Stomach (tissue), 4 donors: ENCODE measurements around the gene CASS4.

Experiments
- EP300 ChIP-seq: sonication (generic); formaldehyde crosslinking; IDR thresholded peaks from one replicate; pipeline ENCODE4 v1.6.1; 2017; ENCODE audit warnings: antibody characterized with exemption
- TF ChIP-seq, protein P1 (sequence below), 7 experiments: fragments of 450-650 bp in 4 of 7; fragments of 200-600 bp in 3 of 7; sonication (generic) in 3 of 7; IDR thresholded peaks; one replicate each; pipeline ENCODE4 v1.5.1; 2016 to 2019; ENCODE audit warnings: antibody characterized with exemption in 7 of 7, control low read depth in 2 of 7, mild to moderate bottlenecking in 1 of 7

DNA sequence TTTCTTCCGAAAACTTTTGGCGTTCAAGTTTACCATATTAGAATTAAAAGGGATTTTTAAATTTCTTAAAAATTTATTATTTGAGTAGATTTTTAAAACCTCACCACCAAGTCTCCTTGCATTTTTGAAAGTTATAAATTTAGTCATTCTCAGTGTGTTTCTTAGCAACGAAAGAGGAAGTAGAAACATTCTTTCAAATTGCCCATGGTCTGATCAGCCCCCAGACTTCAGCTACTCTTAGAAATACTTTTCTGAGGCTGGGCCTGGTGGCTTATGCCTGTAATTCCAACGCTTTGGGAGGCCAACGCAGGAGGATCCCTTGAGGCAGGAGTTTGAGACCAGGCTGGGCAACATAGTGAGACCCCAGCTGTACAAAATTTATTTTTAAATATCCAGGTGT lies 41.3 kb downstream of the CASS4 start:
- TF ChIP-seq, protein P1, sequence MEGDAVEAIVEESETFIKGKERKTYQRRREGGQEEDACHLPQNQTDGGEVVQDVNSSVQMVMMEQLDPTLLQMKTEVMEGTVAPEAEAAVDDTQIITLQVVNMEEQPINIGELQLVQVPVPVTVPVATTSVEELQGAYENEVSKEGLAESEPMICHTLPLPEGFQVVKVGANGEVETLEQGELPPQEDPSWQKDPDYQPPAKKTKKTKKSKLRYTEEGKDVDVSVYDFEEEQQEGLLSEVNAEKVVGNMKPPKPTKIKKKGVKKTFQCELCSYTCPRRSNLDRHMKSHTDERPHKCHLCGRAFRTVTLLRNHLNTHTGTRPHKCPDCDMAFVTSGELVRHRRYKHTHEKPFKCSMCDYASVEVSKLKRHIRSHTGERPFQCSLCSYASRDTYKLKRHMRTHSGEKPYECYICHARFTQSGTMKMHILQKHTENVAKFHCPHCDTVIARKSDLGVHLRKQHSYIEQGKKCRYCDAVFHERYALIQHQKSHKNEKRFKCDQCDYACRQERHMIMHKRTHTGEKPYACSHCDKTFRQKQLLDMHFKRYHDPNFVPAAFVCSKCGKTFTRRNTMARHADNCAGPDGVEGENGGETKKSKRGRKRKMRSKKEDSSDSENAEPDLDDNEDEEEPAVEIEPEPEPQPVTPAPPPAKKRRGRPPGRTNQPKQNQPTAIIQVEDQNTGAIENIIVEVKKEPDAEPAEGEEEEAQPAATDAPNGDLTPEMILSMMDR (IDR thresholded peaks at IDR 0.05): no peak
- no peak for TF ChIP-seq EP300
